Activated CD8-positive, alpha-beta memory T cell treated with anti-CD3 and anti-CD28 coated beads, Interleukin-2, amount 50 U/mL, for 4 hours (primary cell): ENCODE data around the gene RNU6-1.

Experiments
- DNase-seq: peaks from one replicate; pipeline ENCODE4 v3.0.0-alpha.2; 2020

The RNU6-1 gene

DNA sequence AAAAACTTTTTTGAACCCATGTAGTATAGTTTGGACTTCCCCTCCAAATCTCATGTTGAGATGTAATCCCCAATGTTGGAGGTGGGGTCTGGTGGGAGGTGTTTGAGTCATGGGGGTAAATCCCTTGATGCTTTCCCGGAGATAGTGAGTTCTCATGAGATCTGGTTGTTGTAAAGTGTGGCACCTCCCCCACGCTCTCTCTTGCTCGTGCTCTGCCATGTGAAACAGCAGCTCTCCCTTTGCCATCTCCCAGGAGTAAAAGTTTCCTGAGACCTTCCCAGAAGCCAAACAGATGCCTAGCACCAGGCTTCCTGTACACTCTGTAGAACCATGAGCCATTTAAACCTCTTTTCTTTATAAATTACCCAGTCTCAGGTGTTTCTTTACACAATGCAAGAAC lies 16.0 kb upstream of the RNU6-1 start:
- DNase-seq: no peak

DNA sequence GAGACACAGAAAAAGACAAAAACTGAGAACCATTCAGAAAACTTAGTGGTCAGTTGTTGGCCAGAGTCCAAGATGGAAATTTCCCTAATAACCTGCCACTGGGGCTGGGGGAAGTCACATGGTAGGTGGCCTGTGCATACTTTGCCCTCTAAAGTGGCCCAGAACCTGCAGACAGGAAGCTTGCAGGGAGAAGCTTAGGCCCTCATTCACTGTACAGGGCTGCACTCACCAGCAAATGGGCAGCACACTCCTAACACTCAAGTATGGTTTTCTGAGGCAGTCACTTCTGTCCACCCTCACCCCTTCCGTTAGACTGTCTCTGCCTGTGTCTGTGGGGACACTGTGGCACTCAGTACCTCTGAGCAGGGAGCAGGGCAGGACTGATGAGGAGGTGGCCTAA lies 14.5 kb upstream of the RNU6-1 start:
- no peak for DNase-seq

DNA sequence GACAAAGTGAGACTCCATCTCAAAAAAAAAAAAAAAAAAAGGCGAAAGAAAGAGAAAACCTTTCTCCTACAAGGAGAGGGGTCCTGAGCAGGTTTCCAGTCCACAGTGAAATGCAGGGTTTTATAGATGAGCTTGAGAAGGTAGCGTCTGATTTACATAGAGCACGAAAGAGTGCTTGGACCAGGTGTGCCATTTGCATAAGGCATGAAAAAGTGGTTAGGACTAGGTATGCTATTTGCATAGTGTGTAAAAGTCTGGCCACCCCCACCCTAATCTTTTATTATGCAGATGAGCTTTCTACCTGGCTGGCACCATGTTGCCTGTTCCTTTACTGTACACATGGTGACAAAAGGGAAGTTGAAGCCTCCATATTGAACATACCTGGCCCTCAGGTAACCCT lies 13.6 kb upstream of the RNU6-1 start:
- DNase-seq: no peak

DNA sequence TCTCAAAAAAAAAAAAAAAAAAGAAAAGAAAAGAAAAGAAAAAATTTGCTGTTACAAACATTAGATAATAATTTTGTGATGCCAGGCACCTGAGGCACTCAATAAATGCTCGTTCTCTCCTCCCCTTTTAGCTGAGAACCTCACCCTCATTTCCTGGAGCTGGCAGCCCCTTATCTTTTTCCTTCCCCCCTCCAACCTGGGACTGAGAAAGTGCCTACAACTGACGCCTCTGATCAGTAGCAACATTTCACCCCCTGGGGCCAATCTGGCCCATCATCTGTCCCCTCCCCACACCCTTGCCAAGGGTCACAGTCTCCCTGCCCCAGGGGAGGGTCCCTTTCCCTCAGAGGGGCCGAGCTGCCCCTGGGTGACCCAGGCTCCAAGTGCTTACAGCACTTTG lies 12.6 kb upstream of the RNU6-1 start:
- DNase-seq: no peak

DNA sequence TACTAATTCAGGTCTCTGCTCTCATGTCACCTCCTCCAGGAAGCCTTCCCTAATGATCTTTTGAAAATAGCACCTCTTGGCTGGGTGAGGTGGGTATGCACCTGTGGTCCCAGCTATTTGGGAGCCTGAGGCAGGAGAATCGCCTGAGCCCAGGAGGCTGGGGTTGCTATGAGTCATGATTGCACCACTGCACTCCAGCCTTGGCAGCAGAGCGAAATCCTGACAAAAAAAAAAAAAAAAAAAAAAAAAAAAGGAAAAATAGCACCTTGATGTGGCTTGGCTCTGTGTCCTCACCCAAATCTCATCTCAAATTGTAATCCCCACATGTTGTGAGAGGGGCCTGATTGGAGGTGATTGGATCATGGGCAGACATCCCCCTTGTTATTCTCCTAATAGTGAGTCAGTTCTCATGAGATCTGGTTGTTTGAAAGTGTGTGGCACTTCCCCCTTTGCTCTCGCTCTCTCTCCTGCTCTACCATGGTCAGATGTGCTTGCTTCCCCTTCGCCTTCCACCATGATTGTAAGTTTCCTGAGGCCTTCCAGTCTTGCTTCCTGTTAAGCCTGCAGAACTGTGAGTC lies 11.2 kb upstream of the RNU6-1 start:
- no peak for DNase-seq

DNA sequence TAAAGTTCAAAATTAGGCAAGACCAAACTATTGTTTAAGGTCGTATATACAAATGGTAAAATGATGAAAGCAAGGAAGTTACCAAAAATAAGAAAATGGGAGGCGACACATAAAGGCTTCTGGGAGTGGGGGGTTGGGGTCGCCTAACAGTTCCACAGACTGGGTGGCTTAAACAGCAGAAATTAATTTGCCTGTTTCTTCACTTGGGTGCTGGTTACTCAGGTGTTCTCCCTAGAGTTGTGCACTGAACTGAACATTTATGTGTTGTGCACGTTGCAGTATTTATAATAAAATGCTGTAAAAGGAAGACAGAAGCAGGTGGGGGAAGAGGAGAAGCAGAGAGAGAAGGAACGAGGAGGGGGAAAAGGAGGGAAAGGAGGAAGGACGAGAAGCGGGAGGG lies 10.5 kb upstream of the RNU6-1 start:
- DNase-seq: no peak

DNA sequence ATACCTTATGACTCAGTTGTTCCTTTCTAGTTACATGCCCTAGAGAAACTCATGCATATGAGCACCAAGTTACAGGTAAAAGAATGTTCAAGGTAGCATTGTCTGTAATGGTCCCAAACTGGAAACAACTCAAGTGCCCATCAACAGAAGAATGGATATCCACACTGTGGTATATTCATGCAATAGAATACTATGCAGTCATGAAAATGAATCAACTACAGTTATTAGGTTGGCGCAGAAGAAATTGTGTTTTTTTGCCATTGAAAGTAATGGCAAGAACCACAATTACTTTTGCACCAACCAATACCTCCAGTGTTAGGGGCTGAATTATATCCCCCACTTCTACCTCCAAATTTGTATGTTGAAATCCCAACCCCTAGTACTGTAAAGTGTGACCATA lies 9.7 kb upstream of the RNU6-1 start:
- no peak for DNase-seq

DNA sequence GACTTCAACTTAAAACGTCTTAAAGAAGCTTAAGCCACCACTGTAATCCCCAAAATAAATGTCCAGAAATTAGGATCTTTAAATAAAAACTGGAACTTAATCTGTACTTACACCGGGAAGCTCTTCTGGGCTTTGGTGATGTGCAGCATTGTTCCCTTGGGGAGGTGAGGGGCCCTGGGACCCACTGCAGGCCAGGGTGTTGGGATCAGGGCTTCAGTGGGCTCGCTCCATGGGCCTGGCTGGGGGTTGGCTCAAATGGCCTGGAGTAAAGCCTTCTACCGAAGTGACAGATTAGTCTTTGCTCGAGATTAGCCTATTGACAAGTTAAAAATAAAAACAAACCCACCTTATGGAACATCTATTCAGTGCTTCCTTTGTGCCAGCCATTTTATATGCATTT lies 6.1 kb upstream of the RNU6-1 start:
- DNase-seq: no peak

DNA sequence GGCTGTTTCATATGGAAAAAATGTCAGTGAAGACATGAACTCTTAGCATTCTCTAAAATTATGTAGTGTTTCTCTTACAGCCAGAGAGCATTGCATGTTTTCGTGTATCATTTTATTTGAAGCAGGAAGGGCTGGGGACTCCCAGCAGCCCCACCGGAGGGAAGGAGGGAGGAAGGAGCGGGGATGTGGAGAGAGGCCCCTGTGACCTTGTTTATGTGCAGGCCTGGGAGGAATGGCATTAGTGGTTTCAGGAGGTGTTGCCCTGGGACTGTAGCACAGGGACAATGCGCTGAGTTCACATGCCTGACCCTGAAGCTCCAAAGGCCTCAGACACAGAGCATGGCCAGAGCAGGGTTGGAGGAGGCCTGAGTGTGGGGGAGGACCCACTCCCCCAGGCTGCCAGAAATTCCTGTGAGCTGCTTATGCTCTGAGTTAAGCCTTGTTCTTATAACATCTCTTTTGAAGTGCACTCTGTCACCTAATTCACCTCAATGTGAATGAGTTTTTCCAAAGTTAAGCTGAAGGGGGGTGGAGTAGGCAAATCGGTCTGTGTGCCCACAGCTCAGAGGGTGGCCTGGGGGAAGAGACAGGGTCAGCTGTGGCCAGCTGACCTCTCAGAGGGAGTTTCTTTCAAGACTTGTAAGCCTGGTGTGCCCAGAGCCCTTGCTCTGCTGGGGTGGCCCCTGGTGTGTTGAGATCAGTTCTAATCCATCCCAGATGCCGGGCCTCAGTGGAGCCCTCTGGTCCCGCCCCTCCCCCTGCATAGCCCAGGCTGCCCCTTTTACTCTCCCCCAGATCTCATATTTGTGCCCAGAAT lies 3.9 kb upstream of the RNU6-1 start:
- DNase-seq: no peak

DNA sequence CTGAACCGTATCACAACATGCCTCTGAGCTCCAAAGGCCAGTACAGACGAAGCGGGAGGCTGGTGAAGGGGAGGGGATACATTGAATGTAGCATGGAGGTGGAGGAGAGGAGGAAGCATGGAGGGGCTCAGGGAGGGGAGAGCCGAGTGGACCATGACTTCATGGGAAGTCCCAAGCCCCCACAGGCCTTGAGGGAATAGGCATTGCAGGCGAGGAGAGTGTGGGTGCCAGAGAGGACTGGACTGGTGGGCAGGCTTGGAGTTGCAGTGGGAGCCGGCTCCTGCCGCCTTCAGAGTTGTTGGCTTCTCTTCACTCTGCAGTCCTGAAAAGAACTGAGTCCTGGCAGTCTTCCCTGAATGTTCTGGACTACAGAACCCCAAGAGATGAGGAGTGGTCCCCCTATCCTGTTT lies 3.3 kb upstream of the RNU6-1 start:
- no peak for DNase-seq

DNA sequence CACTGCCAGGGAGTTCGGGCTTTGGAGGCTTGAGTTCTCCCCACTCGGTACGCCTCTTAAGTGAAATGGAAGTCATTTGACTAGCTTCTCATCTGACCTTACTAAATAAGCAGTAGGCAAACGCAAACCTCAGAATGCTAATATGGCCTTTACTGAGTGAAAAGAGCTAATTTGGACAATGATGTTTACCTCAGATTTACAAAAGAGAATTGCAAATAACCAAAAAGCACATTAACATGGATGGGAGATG lies 1.6 kb upstream of the RNU6-1 start:
- no peak for DNase-seq

DNA sequence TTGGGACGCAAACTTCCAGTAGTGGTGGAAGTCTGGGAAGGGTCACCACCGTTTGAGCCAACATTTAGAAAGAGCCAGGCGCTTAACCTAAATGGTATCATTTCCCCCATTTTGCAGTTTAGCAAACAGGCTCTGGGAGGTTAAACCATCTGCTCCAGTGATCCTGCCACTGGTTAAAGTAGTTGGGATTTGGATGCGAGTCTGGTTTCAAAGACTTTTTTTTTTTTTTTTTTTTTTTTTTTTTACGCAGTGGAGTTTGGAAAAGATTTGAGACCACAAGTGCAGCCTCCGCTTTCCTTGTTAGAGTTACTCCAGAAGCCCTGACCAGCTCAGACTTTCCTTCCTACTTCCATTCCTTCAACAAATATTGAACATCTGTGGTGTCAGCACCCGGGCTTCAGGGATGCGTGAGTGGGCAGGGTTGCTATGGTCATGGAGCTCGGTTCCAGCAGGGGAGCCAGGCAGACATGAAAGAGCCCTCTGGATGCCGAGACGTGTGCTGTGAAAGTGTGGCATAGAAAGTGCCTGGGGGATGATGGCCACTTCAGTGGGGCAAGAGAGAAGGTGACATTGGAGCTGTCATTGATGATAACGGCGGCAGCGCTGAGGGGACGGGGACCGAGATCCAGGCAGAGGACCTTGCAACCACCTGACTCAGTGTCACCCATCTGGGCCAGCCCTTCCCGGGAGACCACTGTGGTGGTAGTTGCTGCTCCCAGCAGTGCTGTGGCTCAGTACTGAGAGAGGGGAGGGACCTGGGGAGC lies 1.1 kb upstream of the RNU6-1 start:
- no peak for DNase-seq

DNA sequence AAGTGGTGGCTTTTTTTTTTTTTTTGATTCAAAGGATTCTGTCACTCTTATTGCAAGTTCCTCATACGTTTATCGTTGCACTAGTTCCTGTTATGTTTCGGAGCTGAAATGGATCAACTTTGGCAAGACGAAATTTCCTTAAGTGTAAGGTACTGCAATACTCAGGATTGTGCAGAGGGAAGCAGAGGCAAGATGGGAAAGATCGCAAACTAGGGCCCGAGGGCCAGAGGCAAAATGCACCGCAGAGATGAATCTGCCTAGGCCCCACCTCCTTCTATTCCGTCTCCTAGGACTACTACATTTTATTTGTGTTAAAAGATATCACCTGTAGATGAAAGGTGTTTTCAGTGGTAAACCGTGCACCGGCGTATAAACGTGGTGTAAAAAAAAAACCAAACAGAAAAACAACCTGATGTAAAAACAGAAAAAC lies 331 bp downstream of the RNU6-1 start:
- no peak for DNase-seq

DNA sequence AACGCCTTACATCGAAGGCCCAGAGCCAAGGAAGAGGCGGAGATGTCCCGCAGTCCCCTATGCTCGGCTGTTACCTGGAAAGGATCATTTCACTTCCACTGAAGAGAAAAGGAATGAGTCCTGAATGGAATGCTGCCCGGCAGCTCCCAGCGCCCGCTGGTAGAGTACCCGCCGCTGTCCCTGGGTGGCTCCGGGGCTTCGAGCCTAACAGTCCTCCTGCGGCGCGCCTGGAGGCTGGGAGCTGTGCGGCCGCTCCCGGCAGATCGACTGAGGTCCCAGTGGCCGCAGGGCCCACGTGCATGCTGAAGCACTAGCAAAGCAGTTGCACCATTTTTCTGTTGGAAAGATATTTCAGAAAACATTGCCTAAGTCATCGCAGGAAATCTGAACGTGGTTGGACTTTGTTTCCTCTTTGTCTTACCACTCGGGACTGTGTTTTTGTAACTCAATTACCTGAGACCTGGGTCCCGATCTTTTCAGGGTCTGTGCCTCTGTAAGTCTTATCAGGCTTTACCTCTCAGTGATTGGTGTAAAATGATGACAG lies 984 bp downstream of the RNU6-1 start:
- DNase-seq: no peak

DNA sequence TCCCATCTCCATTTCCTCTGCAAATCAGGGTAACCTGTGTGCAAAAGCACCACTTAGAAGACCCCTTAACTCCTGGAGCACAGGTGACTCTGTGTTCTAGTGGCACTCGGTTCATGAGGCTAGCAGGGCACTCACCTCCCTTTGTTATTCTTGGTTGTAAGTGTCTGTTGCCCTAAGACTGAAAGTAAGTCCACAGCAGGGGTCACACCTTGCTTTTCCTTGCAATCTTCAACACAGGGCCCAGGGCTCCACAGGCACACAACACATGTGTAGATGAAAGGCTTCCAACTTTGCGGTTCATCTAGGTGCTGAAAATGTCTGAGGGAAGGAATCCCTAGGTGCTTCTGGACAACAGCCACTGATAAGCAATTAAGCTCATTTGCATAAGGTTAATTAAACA lies 2.9 kb downstream of the RNU6-1 start:
- DNase-seq: no peak

DNA sequence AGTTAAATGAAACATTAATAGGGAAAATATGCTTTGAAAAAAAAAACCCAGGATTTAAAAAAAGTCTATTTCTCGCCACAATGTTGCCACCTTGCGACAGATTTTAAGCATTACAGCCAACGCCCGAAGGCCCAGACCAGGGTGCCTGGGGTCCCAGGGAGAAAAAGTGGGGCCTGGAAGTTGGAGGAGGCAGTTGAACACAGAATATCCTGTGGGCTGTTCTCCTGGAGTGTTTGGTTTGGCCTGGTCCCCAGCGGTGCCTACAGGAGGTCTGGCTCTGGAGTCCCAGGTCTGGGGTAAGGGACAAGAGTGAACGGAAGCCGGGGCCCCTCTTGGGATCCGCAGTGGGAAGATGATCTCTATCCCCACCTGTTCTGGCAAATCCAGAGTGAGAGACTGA lies 3.4 kb downstream of the RNU6-1 start:
- peak; percentile 57 for DNase-seq

DNA sequence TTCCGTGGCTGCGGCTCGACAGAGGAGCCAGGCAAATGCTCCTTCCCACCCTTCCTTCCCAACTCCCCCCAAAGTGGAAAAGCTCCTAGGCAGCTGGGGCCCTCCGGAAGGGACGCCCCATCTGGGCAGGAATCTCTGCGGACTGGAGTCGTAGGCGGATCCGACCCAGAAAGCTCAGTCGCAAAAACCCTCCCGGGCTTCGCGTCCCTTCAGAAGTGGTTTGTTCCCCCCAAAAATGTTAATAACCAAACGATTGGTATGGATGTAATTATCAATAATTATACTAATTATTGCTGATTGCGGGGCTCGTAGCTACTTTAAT lies 3.8 kb downstream of the RNU6-1 start:
- no peak for DNase-seq

DNA sequence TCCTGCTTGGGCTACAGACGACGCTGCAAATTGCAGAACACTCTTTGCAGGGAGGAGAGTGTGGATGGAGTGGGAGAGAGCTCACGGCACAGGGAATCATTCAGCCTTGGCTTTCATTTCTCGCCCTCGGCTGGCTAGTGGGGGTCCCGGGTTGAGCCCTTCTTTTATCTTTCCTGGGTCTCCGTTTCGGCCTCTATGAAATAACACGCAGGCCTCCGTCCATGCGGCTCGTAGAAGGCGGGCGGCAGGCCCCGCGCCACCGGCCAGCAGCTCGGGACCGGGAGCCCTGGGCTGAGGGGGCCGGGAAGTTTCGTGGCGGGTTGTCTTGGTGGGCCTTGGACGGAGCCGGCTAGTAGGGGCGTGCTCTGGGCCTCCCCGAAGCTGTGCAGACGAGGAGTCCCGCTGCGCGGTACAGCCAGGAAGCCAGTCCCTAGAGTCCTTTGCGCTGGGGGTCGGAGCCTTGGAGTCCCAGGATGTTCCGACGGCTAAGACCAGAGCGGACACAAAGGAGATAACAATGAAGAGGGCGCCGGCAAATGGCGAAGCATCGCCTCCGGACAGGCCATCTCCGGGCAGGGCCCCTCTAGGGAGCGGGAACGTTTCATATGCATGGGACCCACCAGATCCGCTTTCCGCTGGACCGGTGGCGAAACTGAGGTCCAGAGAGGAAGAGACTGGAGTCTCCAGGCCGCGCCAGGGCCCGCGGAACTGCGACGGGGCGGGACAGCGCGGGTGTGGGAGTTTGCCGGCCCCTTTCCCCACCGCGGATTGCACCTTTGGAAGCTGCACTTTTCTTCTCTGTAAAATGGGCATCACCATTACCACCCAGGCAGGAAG lies 4.3 kb downstream of the RNU6-1 start:
- no peak for DNase-seq

DNA sequence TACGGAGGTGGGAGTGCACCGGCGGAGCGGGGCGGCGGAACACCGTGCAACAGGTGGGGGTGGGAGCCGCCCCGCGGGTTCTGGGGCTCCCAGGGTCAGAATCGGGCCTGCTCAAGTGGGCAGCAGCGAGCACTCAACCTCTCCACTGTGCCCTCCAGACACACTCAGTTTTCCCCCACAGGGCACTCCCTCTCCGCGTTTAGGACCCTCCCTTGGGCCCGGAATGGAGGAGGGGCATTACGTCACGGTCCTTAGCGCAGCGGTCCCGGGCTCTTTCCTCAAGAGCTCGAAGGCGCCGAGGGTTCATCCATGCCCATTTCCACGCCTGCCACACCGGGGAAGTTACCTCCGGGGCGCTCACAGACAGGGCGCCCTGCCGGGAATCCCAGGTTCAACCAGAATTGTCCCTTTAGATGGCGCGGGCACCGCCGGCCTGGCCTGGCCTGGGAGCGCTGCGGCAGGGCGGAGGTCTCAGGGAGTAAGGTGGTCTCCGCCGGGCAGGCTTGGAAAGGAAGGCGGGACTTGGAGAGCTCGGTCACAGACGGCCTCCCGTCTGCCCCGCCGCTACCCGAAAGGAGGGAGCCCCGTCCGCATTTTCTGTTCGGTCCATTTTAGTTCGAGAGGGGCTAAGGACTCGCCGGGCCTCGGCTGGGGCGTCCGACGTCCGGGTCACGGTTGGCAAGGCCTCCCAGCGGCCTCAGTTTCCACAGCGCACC lies 5.1 kb downstream of the RNU6-1 start:
- DNase-seq: no peak

DNA sequence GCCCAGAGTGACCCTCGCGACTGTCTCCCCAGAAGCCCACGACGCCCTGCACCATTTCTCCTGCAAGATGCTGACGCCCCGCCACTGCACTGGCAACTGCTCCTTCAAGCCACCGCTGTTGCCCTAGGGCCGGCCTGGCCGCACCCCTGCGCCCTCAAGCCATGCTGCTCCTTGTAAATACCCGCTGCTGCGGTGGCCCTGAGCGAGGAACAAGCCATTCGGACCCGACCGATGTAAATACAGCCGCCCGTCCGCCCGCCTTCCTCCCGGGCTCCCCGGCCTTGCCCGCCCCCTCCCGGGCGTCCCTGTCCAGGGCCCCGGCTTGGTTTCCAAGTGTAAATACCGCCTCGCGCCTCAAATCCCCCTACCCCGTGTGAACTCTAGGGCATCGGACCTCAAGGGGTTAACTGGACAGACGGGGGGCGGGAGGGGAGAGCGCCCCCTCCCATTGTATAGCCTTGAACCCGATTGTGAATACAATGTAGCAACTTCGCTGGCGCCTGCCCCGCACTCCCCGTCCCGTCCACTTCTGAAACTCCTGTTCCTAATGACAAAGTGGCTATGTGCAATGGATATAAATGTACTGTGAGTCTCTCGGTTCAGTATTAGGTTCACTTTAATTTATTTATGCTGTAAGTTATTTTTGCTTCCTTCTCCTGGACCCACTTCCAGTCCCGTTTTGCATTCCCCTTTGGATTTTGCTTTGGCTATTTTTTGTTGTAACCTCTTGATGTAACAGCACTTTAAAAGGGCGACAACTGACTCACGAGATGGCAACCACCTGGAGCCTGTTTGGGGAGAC lies 5.9 kb downstream of the RNU6-1 start:
- DNase-seq: peak; percentile 41

DNA sequence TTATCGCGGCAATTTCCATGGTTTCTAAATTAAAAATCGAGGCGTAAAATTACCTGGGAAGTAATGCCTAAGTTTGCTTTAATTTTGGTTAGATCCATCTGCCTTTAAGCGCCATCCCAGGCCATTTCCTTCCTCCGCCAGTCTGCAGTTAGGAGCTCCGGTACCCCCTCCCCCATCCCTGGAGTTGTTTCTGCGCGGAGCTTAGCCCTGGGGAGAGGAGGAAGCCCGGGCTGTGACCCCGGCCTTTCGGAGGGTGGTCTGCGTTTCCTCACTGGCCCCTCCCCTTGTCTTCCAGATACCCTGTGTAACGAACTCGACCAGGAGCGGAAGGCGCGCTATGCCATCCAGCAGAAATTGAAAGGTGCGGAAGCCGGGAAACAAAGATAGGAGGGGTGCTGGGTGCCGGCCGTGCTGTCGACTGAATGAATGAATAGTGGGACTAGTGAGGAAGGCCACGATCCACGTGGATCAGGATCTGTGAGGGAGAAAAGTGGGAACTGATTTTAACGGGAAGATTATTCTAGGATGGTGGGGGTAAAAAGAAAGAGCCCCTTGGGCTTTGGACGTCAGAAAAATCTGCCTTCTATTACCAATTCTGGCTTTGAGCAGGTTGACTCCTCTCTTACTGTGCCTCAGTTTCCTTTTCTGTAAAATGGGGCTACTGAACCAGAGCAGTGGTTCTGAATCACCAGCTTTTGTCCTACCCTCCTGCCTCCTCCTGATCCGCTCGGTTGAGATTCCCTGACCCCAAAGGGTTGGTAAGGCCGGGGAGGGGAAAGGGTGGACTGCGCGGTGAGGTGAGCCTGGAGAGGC lies 6.7 kb downstream of the RNU6-1 start:
- DNase-seq: no peak
